ENCODE measurements around the gene UBL4A. TPM values are rescaled to one million over a fixed set of nuclear protein-coding genes. Genes with fewer than 3 reads are reported as not detected.

UBL4A gene
- polyA plus RNA-seq, 1 donor (not counting 4 experiments of a cell fraction or from before 2014, with no cell fraction given), result 15.2 TPM

GRCh38 chrX:154450312-154450711 lies 36.1 kb downstream of the UBL4A start:
- Histone ChIP-seq H3K27me3 (ENCODE audit: control insufficient read depth, extremely low read depth, insufficient read depth, low read length) (no peaks in the 10 kb centered on the region), H3K4me3 (ENCODE audit: control insufficient read depth in 2 of 3, extremely low read depth in 1 of 3, insufficient read depth in 2 of 3, low read depth in 1 of 3, low read length in 3 of 3) (no peak overlapping the region), H3K79me2 (ENCODE audit: control insufficient read depth, insufficient read depth, low read length) (no peaks in the 10 kb centered on the region), H3K9me3 (ENCODE audit: control insufficient read depth, low read depth, low read length) (no peaks in the 10 kb centered on the region), H3K9me1 (ENCODE audit: control insufficient read depth, extremely low read depth, insufficient read depth, low read length) (no peaks in the 10 kb centered on the region), H3K27ac (ENCODE audit: control insufficient read depth, insufficient read depth, low read length) (no peak overlapping the region), H3K9ac (ENCODE audit: control insufficient read depth, extremely low read depth, insufficient read depth, low read length) (no peak overlapping the region), H3K4me2 (ENCODE audit: control insufficient read depth, extremely low read depth, insufficient read depth, low read depth, low read length) (no peak overlapping the region), H3K4me1 (ENCODE audit: control insufficient read depth, extremely low read depth, insufficient read depth, low read length) (no peaks in the 10 kb centered on the region), H4K20me1 (ENCODE audit: control insufficient read depth, extremely low read depth, insufficient read depth, low read length) (no peaks in the 10 kb centered on the region), H3K36me3 (ENCODE audit: control insufficient read depth in 2 of 2, extremely low read depth in 1 of 2, insufficient read depth in 2 of 2, low read length in 2 of 2) (peaks cover 0 to 9% of the 10 kb centered on the region in 2 experiments), H2AFZ (ENCODE audit: control insufficient read depth, low read length) (no peak overlapping the region)
- no peak for FAIRE-seq
- no peak for DNase-seq (ENCODE audit: low read depth, low spot score)
- no peak for TF ChIP-seq CTCF (optimal IDR thresholded peaks at IDR 0.05 in 1 of 3, IDR thresholded peaks at IDR 0.05 in 1 of 3, conservative IDR thresholded peaks at IDR 0.05 in 1 of 3; ENCODE audit: extremely low read depth in 1 of 3, insufficient read depth in 2 of 3, low read length in 3 of 3)
- dilution Hi-C loops (cut with MboI; ENCODE audit: extremely low pct_ligation_motif_present, low sequenced_read_pairs), result no loop called here

- H3K4me2 ChIP-seq (ENCODE audit: control insufficient read depth, extremely low read depth, insufficient read depth, low read depth, low read length), result no peak overlapping the region
- peaks cover 1% of the 10 kb centered on the region for H3K4me1 ChIP-seq (ENCODE audit: control insufficient read depth, extremely low read depth, insufficient read depth, low read length)
- peaks cover 1% of the 10 kb centered on the region for H3K79me2 ChIP-seq (ENCODE audit: control insufficient read depth, insufficient read depth, low read length)
- dilution Hi-C loops (cut with MboI; ENCODE audit: extremely low pct_ligation_motif_present, low sequenced_read_pairs), result no loop called here
- H3K27me3 ChIP-seq (ENCODE audit: control insufficient read depth, extremely low read depth, insufficient read depth, low read length), result no peaks in the 10 kb centered on the region
- DNase-seq (ENCODE audit: low read depth, low spot score) (no peak), FAIRE-seq (no peak)
- TF ChIP-seq CTCF (optimal IDR thresholded peaks at IDR 0.05 in 1 of 3, IDR thresholded peaks at IDR 0.05 in 1 of 3, conservative IDR thresholded peaks at IDR 0.05 in 1 of 3; ENCODE audit: extremely low read depth in 1 of 3, insufficient read depth in 2 of 3, low read length in 3 of 3), result no peak
- no peak for TF ChIP-seq EZH2 (IDR thresholded peaks at IDR 0.05; ENCODE audit: low read length)
- H2AFZ ChIP-seq (ENCODE audit: control insufficient read depth, low read length), result no peak overlapping the region
- H3K9me3 ChIP-seq (ENCODE audit: control insufficient read depth, low read depth, low read length), result no peaks in the 10 kb centered on the region
- H3K9me1 ChIP-seq (ENCODE audit: control insufficient read depth, extremely low read depth, insufficient read depth, low read length), result no peaks in the 10 kb centered on the region
- no peak overlapping the region for H3K27ac ChIP-seq (ENCODE audit: control insufficient read depth, insufficient read depth, low read length)
- H4K20me1 ChIP-seq (ENCODE audit: control insufficient read depth, extremely low read depth, insufficient read depth, low read length), result no peaks in the 10 kb centered on the region
- no peak overlapping the region for H3K9ac ChIP-seq (ENCODE audit: control insufficient read depth, extremely low read depth, insufficient read depth, low read length)
- no peak overlapping the region for H3K4me3 ChIP-seq (ENCODE audit: control insufficient read depth in 2 of 3, extremely low read depth in 1 of 3, insufficient read depth in 2 of 3, low read depth in 1 of 3, low read length in 3 of 3)
- peaks cover 0 to 9% of the 10 kb centered on the region in 2 experiments for H3K36me3 ChIP-seq (ENCODE audit: control insufficient read depth in 2 of 2, extremely low read depth in 1 of 2, insufficient read depth in 2 of 2, low read length in 2 of 2)
These were observed 36.8 kb downstream of the UBL4A start for GRCh38 chrX:154449618-154450017.

Measured in keratinocyte (primary cell).